MM.1S (cell line): ENCODE measurements around the gene LTBP1.

Experiments used
- EZH2phosphoT487 ChIP-seq: fragments of 300-600 bp; sonication (generic); IDR thresholded peaks from 2 replicates; pipeline ENCODE4 v1.6.1; 2018; ENCODE audit warnings: antibody characterized with exemption, low read length
- TF ChIP-seq, protein P1 (sequence below): fragments of 300-600 bp; sonication (generic); IDR thresholded peaks from 2 replicates; pipeline ENCODE4 v1.5.1; 2016; ENCODE audit warnings: antibody characterized with exemption, low read length, mixed read lengths

DNA sequence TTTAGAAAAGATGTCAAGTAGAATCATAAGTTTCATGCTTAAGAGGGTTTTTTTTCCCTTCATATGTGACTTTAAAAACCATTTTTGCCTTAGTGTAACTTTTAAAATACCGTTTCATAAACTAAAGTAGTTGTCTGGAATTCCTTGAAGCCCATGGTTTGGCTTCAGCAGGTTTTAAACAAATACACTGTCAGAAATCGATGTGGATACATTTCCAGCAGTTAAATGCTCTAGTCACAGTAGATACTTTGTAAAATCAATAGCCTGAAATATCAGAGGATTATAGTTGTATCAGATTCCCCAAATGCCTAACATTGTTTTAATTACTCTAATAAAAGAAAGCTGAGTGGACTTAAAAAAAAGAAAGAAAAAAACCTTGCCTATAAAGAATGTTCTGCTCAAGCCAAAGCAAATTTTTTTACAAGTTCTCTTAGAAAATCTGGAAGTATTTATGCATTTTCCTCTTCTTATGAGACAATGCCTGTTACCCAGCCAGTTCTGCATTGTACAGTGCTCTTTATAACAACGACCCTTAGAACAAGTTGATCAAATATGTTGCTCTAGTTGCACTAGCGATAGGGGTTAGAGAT, 260.5 kb downstream of the LTBP1 start:
- TF ChIP-seq, protein P1, sequence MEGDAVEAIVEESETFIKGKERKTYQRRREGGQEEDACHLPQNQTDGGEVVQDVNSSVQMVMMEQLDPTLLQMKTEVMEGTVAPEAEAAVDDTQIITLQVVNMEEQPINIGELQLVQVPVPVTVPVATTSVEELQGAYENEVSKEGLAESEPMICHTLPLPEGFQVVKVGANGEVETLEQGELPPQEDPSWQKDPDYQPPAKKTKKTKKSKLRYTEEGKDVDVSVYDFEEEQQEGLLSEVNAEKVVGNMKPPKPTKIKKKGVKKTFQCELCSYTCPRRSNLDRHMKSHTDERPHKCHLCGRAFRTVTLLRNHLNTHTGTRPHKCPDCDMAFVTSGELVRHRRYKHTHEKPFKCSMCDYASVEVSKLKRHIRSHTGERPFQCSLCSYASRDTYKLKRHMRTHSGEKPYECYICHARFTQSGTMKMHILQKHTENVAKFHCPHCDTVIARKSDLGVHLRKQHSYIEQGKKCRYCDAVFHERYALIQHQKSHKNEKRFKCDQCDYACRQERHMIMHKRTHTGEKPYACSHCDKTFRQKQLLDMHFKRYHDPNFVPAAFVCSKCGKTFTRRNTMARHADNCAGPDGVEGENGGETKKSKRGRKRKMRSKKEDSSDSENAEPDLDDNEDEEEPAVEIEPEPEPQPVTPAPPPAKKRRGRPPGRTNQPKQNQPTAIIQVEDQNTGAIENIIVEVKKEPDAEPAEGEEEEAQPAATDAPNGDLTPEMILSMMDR, result no peak
- no peak for TF ChIP-seq EZH2phosphoT487
